ENCODE data around the gene GNPTAB.

DNA sequence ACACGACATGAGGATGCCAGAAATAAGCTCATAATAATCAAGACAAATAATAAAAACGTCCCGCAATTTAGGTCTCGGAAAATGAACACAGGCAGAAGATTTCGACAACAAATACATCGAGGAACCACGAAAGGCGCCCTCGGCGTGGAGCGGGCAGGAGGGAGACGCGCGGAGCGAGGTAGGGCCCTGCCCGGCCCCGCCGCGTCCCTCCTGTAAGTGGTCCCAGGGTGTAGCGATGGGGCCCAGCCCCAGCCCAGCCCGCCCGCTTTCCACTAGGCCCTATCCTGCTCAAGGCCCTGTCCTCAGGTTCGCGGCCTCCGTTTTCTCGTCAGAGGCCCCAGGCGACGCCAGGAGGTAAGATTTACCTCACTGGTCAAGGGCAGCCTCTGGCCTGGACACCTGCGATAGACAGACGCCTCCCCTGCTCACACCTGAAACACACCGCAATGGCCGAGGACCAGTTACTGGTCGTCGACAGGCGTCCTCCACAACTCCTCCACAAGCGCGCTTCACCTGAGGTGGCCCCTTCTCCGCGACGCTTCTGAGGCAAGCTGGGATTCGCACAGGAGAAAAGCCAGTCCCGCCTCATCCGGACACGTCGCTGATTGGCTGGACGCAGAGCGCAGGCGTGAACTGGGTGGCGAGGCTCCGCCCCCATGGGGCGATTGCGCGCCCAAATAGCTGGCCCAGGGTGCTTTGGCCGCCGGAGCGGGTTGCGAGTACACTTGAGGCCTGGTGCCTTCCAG, 91.7 kb downstream of the GNPTAB start, which contains the start of gene SYCP3:
- TF ChIP-seq POLR2A (IDR thresholded peaks at IDR 0.05; ENCODE audit: low read length), result no peak
- TF ChIP-seq GATA1 (IDR thresholded peaks at IDR 0.05; ENCODE audit: low read depth, low read length), result no peak

Measured in erythroblast (primary cell).